T1000 (cell line): ENCODE results near the gene ZNF768.
"Not testable (repeated sequence)": the region's sequence is repeated elsewhere in the genome, so short reads cannot be mapped to it uniquely, and the experiment has no call there.

Experiments used
- DNase-seq: peaks from one replicate; lab custom pipeline; 2025; ENCODE audit warnings: mixed read lengths; lab: John Stamatoyannopoulos, UW

The ZNF768 gene

DNA sequence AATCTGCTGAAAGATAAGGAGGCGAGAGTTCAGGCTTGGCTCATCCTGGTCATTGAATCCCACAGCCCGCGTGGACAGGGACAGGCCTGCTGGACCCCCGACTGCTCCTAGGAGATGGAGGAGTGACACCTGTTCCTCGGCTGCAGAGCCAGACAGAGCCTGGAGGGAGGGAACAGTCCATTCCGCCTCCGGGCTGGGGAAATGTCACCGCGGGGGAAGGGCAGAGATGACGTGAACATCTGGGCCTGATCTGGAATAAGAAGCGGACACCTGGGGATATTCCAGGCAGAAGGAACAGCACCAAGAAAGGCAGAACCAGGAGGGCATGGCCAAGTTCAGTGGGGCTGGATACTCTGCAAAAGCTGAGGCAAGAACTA lies 6.8 kb upstream of the ZNF768 start:
- DNase-seq: no peak

DNA sequence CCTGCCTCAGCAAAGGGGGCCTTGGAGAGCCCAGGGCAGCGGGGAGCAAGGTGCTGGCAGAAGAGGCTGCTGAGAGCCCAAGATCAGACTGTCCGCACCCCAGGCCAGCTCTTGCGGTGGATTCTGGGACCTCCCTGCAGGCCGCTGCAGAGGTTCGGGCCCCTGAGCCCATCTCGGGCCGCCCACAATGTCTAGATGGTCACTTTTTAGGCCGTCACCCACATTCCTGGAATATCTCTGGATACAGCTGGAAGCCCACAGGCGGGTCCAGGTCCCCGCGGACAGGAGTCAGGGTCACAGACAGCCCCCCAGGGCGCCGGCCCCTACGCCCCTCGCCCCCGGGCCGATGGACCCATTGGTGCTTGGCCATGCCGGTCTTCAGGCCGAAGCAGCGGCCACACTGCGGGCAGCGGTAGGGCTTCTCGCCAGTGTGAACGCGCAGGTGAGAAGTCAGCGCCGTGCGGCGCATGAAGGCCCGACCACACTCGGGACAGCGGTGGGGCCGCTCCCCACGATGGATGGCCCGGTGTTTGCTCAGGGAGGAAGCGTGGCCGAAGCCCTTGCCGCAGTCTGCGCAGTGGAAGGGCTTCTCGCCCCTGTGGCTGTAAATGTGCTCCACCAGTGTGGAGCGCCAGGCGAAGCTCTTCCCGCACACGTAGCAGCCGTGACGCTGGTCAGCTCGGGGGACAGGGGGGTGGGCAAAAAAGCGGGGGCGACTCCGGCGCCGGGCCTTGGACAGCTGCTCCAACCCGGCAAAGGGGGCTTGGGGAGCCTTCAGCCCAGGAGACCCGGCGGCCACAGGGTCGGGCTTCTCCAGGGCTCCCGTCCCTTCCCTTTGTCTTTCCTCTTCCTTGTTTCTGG lies 6.1 kb upstream of the ZNF768 start:
- DNase-seq: no peak

DNA sequence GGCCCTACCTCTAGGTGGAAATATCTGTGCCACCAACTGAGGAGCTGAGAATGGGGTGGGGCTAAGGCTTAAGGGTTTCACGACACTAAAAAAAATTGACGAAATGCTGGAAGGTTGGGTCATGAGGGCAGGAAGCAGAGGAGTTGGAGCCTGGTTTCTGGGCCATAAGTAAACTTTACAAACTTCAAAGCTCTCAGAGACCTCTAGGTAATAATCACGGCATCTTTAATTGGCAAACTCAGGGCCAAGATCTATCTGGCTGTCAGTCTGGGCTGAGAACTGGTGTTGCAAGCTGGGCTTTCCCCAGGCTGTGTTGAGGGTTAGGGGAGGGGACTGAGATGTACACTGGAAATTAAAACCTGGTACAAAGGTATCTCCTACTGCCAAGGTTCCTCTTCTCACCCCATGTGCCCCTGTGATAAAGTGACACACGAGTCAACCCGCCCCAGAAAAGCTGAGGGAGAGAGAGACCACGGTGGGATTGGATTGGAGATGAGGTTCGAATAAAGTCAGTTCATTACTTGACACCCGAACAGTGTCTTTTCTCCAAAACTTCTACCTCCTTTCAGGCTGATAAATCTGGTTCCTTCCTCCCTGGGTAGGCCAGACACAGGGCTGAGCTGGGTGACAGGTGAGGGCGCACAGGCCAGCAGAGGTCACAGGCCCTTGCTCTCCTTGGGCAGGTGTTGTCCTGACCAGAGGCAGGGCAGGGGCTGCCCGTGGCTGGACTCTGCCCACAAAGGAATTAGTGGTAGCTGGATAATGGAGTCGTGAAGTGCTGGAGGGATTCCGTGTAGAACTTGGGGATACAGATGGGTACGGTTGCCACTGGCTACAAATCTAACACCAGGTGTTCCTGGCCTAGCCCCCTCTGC lies 4.0 kb upstream of the ZNF768 start:
- DNase-seq: no peak

DNA sequence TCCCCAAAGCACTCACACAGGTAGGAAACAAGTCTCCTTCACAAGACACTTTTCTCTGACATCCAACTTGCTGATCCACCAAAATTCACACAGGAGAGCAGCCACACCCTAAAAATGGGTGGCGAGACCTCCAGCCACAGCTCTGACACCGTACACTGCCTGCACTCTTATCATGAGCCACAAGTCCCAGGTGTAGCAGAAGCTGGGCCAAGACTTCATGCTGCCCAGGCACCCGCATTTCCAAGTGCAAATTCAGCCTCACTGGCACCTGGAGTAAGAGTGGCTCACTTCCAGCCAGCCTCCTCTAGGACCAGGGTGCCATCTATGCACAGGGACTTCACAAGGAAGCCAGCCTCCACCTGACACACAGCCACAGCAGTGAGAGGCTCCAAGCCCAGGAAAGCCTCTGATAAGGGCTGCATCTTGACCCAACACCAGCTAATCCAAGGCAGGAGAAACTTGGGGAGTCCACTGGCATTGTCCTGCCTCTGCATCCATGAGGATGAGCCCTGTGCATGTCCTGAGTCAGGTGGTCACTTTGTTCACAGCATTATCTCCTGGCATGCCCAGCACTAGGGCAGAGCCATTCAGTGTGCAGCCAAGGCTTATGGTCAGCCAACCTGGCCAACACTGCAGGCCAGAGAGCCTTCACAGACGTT lies 2.6 kb upstream of the ZNF768 start:
- DNase-seq: no peak

DNA sequence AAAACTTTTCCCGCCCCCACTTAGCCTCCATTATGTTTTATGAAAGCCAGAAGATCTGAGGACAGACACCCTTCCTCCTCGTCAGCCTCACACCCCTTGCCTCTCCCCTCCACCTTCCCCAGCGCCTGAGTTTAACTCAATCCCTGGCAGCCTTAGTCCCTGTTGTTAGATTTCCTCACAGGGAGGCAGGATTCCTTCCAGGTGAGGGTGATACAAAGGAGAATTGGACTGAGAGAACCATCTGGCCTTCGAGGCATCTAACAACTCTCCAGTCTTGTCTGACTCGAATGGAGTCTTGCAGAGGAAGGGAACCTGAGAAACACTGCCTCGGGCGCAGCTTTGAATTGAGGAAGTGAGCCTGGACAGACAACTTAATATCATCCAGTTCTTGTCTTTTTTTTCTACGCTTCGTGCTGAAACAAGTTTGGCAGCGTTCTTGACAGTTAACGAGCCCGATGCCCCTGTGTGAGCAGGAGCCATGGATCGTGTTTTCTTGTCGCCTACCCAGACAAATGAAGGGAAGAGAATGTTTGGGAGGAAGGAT lies 1.3 kb upstream of the ZNF768 start:
- no peak for DNase-seq

DNA sequence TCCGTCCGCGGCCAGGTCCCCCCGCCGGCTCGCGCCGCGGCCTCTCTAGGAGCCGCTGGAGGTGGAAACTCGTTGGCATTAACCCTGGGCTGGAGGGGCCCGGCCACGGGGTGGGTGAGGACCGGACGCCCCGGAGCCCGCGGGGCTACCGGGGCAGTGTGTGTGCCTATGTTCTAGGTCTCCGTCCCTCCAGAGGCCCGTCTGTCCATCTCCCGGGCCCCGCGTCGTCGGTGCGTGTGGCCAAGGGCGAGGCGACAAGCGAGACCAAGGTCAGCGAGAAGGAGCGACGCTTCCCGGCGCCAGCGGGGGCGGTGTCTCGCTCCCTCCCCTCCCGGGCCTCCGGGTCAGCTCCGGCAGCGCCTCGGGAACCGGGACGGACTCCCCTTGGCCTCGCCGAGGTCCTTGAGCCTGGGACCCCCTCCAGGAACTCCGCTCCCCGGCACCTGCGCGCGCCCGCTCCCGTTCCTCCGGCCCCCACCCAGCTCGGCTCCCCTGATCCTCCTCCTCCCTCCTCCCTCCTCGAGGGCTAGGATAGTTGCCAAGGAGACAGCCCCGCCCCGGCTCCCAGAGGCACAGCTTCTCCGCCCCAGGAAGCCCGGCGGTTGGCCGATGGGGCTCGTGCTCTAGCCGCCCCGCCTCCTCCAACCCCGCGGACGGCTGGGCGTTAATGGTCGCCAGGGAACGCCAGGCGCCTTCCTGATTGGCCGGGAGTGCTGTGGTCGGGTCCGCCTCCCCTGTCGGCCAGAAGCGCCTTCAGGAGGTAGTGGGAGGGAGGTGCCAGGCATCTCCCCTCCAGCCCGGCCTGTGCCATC lies 663 bp upstream of the ZNF768 start:
- peak; percentile 98 for DNase-seq

DNA sequence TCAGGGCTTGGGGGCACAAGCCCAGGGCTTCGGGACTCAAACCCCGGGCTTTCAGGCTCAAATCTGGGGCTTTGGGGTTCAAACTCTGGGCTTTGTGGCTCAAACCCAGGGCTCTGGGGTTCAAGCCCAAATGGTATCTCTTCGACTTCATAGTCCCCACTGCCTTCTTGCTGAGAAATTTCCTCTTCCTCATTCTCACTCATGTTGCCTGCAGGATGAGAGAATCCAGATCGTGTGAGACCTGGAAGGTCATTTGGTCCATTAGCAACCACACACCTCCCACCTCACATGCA lies 576 bp downstream of the ZNF768 start:
- DNase-seq: no peak

DNA sequence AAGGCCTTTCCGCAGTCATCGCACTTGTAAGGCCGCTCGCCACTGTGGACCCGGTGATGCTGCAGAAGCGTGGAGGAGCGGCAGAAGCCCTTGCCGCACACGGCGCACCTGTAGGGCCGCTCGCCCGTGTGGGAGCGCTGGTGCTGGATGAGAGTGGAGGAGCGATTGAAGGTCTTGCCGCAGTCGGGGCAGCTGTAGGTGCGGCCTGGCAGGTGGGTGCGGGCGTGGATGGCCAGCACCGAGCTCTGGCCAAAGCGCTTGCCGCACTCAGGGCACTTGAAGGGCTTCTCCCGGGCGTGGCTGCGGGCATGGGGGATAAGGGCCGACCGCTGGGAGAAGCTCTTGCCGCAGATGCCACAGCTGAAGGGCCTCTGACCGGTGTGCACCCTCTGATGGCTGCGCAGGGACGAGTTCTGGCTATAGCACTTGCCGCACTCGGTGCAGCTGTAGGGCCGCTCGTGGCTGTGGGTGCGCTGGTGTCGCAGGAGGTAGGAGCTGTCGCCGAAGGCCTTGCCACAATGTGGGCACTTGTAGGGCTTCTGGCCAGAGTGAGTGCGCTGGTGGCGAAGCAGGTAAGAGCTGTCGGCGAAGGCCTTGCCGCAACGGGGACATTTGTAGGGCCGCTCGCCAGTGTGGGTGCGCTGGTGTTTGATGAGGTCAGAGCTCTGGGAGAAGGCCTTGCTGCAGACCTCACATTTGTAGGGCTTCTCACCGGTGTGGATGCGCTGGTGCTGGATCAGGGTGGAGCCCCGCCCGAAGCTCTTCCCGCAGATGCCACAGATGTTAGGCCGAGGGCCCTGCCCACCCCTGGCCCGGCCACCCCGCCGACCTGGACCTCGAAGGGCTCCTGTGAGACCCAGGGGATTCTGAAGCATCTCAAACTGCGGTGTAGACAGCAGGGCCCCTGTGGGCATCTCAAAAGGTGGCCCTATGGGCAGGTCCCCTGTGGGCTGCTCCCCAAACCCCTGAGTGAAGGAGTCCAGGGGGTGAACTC lies 1.5 kb downstream of the ZNF768 start:
- DNase-seq: no peak

DNA sequence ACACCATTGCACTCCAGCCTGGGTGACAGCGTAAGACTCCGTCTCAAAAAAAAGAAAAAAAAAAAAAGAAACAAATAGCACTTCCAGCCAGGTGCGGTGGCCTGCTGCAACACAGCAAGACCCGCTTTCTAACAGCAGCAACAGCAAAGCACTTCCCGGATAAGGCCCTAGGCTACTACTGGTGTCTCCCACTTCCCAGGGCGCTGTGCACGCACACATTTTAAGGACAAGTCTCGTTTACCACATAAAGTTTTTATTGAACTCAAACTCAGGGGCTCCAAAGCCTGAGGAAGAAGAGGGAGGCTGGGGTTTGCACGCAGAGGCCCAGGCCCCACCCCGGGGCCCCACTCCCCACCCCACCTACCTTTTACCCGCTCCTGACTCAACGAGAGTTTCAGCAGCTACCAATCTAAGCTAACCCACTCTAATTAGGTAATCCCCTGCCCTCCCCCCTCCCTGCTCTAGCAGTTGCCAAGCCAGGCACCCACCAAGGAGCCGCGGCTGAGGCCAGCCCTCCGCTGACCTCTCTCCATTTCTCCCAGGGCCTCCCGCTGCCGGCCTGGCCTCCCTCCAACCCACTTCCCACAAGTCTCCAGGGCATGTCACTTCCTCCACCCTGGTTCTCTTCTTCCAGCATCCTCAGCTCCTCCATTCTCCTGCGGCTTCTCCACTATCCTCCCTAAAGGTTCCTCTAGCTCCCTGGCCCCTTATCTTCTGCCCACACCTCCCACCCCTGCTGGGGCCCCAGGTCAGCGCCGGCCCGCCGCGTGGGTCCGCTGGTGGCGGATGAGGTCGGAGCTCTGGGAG lies 2.4 kb downstream of the ZNF768 start:
- no peak for DNase-seq

DNA sequence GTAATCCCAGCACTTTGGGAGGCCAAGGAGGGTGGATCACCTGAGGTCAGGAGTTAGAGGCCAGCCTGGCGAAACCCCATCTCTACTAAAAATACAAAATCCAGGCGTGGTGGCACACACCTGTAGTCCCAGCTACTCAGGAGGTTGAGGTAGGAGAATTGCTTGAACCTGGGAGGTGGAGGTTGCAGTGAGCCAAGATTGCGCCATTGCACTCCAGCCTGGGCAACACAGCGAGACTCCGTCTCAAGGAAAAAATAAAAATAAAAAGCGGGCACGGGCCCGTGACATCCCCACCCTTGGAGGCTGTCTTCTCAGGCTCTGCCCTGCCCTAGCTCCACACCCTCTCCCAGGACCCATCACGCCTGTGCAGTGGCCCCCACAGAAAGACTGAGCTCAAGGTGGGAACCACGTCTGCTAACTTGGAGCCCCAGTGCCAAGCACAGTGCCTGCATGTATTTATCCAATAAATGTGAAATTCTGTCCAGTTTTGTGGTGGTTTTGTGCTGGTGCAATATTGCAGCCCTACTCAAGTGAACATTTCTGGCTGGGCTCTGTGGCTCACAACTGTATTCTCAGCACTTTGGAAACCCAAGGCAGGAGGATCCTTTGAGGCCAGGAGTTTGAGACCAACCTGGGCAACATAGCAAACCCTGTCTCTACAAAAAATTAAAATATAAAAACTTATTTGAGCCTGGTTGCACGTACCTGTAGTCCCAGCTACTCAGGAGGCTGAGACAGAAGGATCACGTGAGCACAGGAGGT lies 3.5 kb downstream of the ZNF768 start:
- DNase-seq: not testable (repeated sequence)

DNA sequence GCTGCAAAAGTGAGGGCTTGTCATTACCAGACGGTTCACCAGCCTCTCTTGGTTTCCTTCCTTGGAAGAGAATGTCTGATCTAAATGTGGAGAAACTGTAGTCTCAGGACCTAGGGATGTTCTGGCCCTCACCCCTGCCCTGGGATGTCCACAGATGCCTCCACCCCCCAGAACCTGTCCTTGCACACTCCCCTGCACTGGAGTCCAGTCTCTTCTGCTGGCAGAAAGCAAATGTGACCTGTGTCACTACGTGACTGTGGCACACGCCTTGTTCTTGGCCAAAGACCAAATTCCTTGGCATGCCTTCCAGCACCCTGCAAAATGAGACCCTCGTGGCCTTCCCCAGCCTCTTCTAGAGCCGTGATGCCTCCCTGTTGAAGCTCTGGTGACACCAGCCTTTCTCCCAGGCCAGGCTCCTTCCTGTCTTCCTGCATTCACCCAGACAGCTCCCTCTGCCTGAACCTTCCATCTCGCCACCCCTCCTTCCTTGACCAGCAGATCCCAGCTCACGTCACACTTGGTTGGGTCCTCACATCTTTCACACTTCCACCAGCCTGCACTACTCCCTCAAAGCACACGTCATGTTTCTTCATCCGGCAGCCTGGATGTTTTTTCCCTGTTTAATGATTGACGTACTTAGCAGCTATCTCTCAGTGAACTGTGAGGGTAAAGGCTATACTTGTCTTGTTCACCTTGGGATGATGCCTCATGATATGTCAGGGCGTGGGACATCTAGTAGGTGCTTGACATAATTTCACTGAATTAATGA lies 4.3 kb downstream of the ZNF768 start:
- DNase-seq: no peak

DNA sequence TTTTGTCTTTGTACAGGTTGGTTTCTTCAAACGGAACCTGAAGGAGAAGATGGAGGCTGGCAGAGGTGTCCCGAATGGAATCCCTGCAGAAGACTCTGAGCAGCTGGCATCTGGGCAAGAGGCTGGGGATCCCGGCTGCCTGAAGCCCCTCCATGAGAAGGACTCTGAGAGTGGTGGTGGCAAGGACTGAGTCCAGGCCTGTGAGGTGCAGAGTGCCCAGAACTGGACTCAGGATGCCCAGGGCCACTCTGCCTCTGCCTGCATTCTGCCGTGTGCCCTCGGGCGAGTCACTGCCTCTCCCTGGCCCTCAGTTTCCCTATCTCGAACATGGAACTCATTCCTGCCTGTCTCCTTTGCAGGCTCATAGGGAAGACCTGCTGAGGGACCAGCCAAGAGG lies 4.9 kb downstream of the ZNF768 start:
- DNase-seq: no peak

DNA sequence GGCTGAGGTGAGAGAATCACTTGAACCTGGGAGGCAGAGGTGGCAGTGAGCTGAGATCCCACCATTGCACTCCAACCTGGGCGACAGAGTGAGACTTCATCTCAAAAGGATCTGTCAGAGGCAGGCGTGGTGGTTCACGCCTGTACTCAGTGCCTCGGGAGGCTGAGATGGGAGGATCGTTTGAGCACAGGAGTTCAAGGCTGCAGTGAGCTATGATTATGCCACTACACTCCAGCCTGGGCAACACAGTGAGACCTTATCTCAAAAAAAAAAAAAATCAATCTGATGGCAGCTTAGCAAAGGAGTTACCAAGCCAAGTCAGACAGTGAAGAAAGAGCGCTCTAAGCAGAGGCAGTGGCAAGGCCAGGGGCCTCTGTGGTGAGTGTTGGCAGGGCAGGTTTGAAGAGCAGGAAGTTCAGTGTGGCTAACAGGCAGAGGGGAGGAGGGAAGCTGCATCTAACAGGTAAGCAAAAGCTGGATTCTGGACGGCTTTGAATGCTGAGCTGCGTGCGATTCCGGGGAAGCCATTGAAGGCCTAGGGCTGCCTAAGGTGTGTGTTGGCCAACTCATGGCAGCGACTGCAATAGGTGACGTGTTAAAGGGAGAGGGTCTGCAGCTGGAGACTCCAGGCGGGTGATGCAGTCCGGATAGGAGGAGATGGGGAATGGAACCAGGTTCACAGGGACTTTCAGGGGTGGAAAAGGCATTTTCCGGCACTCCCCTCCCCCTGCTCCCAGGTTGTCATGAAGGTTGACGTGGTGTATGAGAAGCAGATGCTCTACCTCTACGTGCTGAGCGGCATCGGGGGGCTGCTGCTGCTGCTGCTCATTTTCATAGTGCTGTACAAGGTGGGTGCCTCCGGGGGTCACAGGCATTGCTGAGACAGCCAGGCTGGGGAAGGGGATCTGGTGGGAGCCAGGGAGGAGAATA lies 7.0 kb downstream of the ZNF768 start:
- no peak for DNase-seq

DNA sequence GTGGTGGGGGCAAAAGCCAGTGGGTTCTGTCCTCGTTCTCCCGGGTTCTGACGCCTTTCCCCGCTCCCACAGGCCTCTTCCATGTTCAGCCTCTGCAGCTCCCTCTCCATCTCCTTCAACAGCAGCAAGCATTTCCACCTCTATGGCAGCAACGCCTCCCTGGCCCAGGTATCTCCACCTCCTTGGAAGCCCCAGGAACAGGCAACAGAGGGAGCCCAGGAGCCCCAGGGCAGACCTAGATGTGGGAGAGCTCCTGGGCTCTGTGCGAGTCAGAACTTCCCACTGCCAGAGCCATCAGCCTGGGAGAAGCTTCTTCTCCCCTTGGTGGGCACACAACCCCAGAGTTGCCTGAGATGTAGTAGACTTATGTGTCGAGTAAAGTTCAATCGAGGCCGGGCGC lies 7.8 kb downstream of the ZNF768 start:
- DNase-seq: no peak

DNA sequence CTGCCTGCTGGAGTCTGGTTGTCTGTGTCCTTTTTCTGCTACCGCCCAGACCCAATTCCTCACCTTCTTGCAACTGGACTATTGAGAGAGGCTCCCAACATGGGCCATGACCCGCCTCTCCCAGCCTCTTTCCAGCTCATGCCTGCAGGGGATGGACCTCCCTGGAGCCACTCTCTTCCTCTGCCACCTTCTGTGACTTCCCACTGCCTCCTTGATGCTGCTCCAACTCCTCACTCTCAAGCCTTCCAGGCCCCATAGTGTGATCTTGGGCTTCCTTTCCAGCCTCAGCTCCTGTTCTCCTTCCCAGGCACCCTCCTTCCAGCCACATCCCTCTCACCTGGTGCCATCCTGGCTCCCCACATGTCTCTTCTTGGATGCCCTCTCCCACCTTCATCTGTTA lies 11.1 kb downstream of the ZNF768 start:
- no peak for DNase-seq

DNA sequence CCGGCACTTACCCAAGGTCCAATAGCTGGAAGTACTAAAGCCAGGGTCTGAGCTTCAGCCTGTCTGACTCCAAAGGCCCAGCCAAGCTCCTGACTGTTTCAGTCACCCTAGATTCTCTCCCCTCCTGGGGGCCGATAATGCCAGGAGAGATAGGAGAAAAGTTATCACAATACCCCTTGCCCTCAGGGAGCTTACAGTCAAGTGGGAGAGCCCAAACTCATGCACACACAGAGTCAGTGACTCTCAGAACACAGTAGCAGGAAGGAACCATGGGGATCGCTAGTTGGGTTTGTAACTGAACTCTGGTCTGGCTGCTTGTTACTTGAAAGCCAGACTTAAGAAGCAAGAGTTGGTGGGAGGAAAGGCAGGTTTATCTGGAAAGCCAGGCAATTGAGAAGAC lies 14.9 kb downstream of the ZNF768 start:
- no peak for DNase-seq

DNA sequence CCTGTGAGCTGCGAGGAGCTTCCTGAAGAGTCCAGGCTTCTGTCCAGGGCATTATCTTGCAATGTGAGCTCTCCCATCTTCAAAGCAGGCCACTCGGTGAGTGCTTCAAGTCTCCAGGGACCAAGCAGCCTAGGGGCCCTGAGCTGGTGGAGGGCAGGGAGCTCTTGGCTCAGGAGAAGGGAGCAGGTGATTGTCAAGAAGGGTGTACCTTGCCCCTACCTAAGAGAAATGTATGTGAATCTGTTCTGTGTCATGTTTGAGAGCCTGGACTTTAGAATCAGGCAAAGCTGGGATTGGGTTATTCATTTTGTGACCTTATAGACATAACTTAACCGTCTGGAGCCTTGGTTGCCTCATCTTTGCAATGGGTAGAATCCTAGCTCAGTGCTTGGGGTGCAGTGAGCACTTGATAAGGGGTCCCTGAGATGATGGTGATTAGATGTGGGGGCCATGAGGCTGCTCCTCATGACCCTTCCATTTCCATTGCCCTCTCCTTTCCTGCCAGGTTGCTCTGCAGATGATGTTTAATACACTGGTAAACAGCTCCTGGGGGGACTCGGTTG lies 15.9 kb downstream of the ZNF768 start:
- no peak for DNase-seq
